GM12891 (cell line): ENCODE results near the gene ZBTB4.

Experiments used
- PAX5 ChIP-seq: IDR thresholded peaks from 2 replicates; pipeline ENCODE4 v1.6.1; 2011; ENCODE audit warnings: low read length, moderate library complexity, mild to moderate bottlenecking; ENCODE audit not compliant: insufficient read depth, severe bottlenecking
- POLR2A ChIP-seq: IDR thresholded peaks from 2 replicates; pipeline ENCODE4 v1.6.1; 2011; ENCODE audit warnings: low read depth, low read length, control low read depth
- POLR2AphosphoS5 ChIP-seq: IDR thresholded peaks from 2 replicates; pipeline ENCODE4 v1.6.1; 2011; ENCODE audit warnings: low read depth, low read length, control low read depth
- POU2F2 ChIP-seq: IDR thresholded peaks from 2 replicates; pipeline ENCODE4 v1.6.1; 2011; ENCODE audit warnings: low read depth, mild to moderate bottlenecking, control low read depth, low read length, moderate library complexity
- SPI1 ChIP-seq: IDR thresholded peaks from 2 replicates; pipeline ENCODE4 v1.6.1; 2011; ENCODE audit warnings: low read depth, low read length, control low read depth
- TAF1 ChIP-seq: IDR thresholded peaks from 2 replicates; pipeline ENCODE4 v1.6.1; 2011; ENCODE audit warnings: low read depth, low read length, control low read depth

DNA sequence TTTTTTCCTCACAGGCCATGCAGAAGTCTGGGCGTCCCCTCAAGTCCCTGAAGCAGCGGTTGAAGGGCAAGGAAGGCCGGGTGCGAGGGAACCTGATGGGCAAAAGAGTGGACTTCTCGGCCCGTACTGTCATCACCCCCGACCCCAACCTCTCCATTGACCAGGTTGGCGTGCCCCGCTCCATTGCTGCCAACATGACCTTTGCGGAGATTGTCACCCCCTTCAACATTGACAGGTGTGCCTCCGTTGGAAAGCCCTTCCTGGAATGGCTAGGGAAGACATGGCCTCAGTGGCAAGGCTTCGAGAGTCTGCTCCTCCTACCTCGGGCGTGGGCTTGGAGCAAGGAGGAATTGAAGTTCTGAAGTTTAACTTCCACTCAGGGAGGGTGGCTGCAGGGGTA, 18.2 kb upstream of the ZBTB4 start:
- no peak for TF ChIP-seq POLR2A
- no peak for TF ChIP-seq POLR2AphosphoS5
- TF ChIP-seq PAX5, result no peak
- no peak for TF ChIP-seq SPI1
- no peak for TF ChIP-seq TAF1
- TF ChIP-seq POU2F2, result no peak
